Activated B cell treated with CpG ODN at 0.5 μM for 24 hours (primary cell): ENCODE results near the gene RELCH. TPM values are rescaled to one million over a fixed set of nuclear protein-coding genes. Genes with fewer than 3 reads are reported as not detected.
A peak's percentile ranks its signal among the peaks of the same experiment; 100 is the strongest.

ENCODE experiments used
- ATAC-seq: fragments of 200-7000 bp; cut with Tn5 transposase; one replicate; pipeline ENCODE4 v1.10.0; 2021; ENCODE audit warnings: low read depth, mild to moderate bottlenecking, moderate library complexity
- CTCF ChIA-PET: fragments of 350-600 bp; sonication (Branson Sonifier 250); formaldehyde crosslinking; loops from one replicate; lab custom pipeline; 2021; ENCODE audit warnings: antibody characterized with exemption; lab: Charles Lee
- POLR2A ChIA-PET: fragments of 350-600 bp; sonication (Branson Sonifier 250); formaldehyde crosslinking; loops from one replicate; lab custom pipeline; 2021; ENCODE audit warnings: antibody characterized with exemption; lab: Charles Lee
- DNase-seq: peaks from one replicate; pipeline ENCODE4 v3.0.0; 2022
- H3K27ac Mint-ChIP-seq: one replicate; pipeline ENCODE4 v1.8.0; 2020; ENCODE audit warnings: mixed read lengths
- H3K27me3 Mint-ChIP-seq: one replicate; pipeline ENCODE4 v1.8.0; 2021; ENCODE audit warnings: mixed read lengths
- H3K36me3 Mint-ChIP-seq: one replicate; pipeline ENCODE4 v1.8.0; 2021; ENCODE audit warnings: low read depth, mixed read lengths
- H3K4me1 Mint-ChIP-seq: one replicate; pipeline ENCODE4 v1.8.0; 2021; ENCODE audit warnings: mixed read lengths
- H3K4me3 Mint-ChIP-seq: one replicate; pipeline ENCODE4 v1.8.0; 2020; ENCODE audit warnings: mild to moderate bottlenecking, mixed read lengths
- H3K9me3 Mint-ChIP-seq: one replicate; pipeline ENCODE4 v1.8.0; 2020; ENCODE audit warnings: mixed read lengths
- CTCF ChIP-seq: fragments of 200-600 bp; IDR thresholded peaks from one replicate; pipeline ENCODE4 v1.8.0; 2022; ENCODE audit warnings: antibody characterized with exemption, mild to moderate bottlenecking
- intact Hi-C: fragments of 100-400 bp; cut with micrococcal nuclease; formaldehyde crosslinking; loops from one replicate; pipeline ENCODE4 v1.15.1; 2024
- total RNA-seq: library from RNA; stranded (reverse); gene quantifications from 2 replicates; pipeline ENCODE4 v1.2.3, GENCODE V29; 2022

Gene RELCH
- total RNA-seq, 1 donor from 2014 or later = 59.0 TPM

GRCh38 chr18:62179213-62179612 lies 7.8 kb upstream of the RELCH start:
- H3K4me1 Mint-ChIP-seq = peaks cover 12% of the 10 kb centered on the region
- H3K36me3 Mint-ChIP-seq = peaks cover 4% of the 10 kb centered on the region
- no peak overlapping the region for H3K4me3 Mint-ChIP-seq
- no peaks in the 10 kb centered on the region for H3K27me3 Mint-ChIP-seq
- ATAC-seq = no peak
- no peaks in the 10 kb centered on the region for H3K9me3 Mint-ChIP-seq
- ChIA-PET POLR2A (interaction anchor here (0.6 kb wide), 1 partner anchor 1688 kb away, joined by 11 read pairs; no protein-coding TSS in a partner anchor), CTCF (interaction anchor here (9.5 kb wide), 1 partner anchor 70 kb away, joined by 93 read pairs; no protein-coding TSS in a partner anchor)
- H3K27ac Mint-ChIP-seq = no peak overlapping the region
- no peak for TF ChIP-seq CTCF
- DNase-seq = no peak
- intact Hi-C loops = no loop called here

- ChIA-PET CTCF (interaction anchor here (9.5 kb wide), 1 partner anchor 67 kb away, joined by 93 read pairs; no protein-coding TSS in a partner anchor), POLR2A (no interaction called here)
- no peaks in the 10 kb centered on the region for H3K9me3 Mint-ChIP-seq
- DNase-seq = no peak
- no peak for TF ChIP-seq CTCF
- intact Hi-C loops = no loop called here
- H3K36me3 Mint-ChIP-seq = peaks cover 9% of the 10 kb centered on the region
- no peak overlapping the region for H3K27ac Mint-ChIP-seq
- H3K27me3 Mint-ChIP-seq = no peaks in the 10 kb centered on the region
- no peak overlapping the region for H3K4me3 Mint-ChIP-seq
- peaks cover 27% of the 10 kb centered on the region for H3K4me1 Mint-ChIP-seq
- no peak for ATAC-seq
Measured at GRCh38 chr18:62182220-62182619, 4.8 kb upstream of the RELCH start.

- ATAC-seq = no peak
Measured at GRCh38 chr18:62183578-62184195, 3.4 kb upstream of the RELCH start.

GRCh38 chr18:62186499-62186773 lies 619 bp upstream of the RELCH start:
- ATAC-seq = no peak
- peaks cover 53% of the 10 kb centered on the region for H3K4me1 Mint-ChIP-seq

More at GRCh38 chr18:62183578-62184195, 3.4 kb upstream of the RELCH start:
- intact Hi-C loops = loop anchor here (1.0 kb wide), 3 partner anchors 66 to 1256 kb away; no protein-coding TSS in a partner anchor
- H3K36me3 Mint-ChIP-seq = peaks cover 16% of the 10 kb centered on the region
- peaks cover 35% of the 10 kb centered on the region for H3K4me1 Mint-ChIP-seq
- H3K27me3 Mint-ChIP-seq = no peaks in the 10 kb centered on the region
- POLR2A ChIA-PET = no interaction called here
- no peak for DNase-seq
- CTCF ChIA-PET = interaction anchor here (1.0 to 9.5 kb wide), 2 partner anchors 65 to 373 kb away, joined by 3 to 93 read pairs; no protein-coding TSS in a partner anchor
- peak; percentile 99 for TF ChIP-seq CTCF
- no peak overlapping the region for H3K4me3 Mint-ChIP-seq
- no peak overlapping the region for H3K27ac Mint-ChIP-seq
- no peaks in the 10 kb centered on the region for H3K9me3 Mint-ChIP-seq

More at GRCh38 chr18:62186499-62186773, 619 bp upstream of the RELCH start:
- CTCF ChIA-PET = interaction anchor here (9.5 kb wide), 1 partner anchor 63 kb away, joined by 93 read pairs; no protein-coding TSS in a partner anchor
- no peak for DNase-seq
- intact Hi-C loops = loop anchor here (2.0 kb wide), 4 partner anchors 234 to 1130 kb away; partner anchors contain the start of gene ZCCHC2
- TF ChIP-seq CTCF = no peak
- Mint-ChIP-seq H3K27me3 (no peaks in the 10 kb centered on the region), H3K9me3 (no peaks in the 10 kb centered on the region), H3K4me3 (peak overlapping the region; percentile 98), H3K36me3 (peaks cover 24% of the 10 kb centered on the region), H3K27ac (peak overlapping the region; percentile 95)
- POLR2A ChIA-PET = interaction anchor here (0.6 to 2.0 kb wide), 11 partner anchors 11 to 1236 kb away, joined by 3 to 10 read pairs (median 5); partner anchors contain the start of gene VPS4B
